Myocyte (in vitro differentiated cells): ENCODE measurements around the gene DOHH. TPM values are rescaled to one million over a fixed set of nuclear protein-coding genes. Genes with fewer than 3 reads are reported as not detected.
A peak's percentile ranks its signal among the peaks of the same experiment; 100 is the strongest.
"Not testable (repeated sequence)": the region's sequence is repeated elsewhere in the genome, so short reads cannot be mapped to it uniquely, and the experiment has no call there.

Source experiments
- DNase-seq: peaks from one replicate; pipeline ENCODE4 v3.0.0-alpha.2; 2012; ENCODE audit warnings: low read depth
- total RNA-seq: library from RNA; depleted of rRNA; stranded (reverse); fragments of >200 nt; gene quantifications from 2 replicates; pipeline ENCODE4 v1.2.3, GENCODE V29; 2014

The DOHH gene
- total RNA-seq, 1 donor from 2014 or later = 24.1 TPM

DNA sequence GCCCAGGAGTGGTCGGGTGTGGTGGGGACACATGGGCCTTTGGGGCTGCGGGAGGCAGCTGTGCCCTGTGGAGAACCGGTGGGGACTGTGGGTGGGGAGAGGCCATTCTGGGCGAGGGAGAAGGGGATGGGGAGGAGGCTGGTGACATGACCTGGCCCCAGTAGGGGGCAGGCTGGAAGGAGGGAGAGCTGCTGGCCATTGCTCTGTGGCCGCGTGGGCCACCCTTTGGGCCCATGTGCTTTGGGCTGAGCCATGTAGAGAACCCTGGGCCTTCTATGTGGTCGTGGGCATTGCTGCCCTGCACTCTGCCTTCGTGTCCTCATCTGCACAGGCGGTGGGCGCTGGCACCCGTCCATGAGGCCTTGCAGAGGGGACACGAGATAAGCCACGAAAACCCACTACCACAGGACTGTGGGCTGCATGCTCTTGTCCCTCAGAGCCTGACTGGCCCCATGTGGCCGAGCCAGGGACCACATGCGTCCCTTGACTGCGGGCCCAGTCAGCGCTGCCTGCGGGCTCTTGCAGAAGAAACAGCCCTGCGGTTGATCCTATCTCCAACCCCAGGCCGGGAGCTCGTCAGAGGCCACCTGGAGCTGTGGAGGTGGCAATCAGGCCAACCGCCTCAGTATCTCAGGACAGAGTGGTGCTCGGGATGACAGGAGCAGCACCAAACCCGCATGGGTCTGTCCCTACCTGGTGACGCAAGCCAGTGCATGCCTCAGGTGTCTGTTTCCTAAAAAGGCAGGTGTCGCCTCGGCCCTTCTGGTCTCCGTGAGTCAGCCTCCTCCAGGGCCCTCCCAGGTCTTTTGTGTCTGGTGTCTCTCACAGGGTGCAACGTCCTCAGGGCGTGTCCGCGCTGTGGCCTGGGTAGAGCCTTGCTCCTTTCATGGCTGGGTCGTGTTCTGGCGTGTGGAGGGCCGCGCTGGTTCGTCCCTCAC, 20.0 kb upstream of the DOHH start:
- peak; percentile 52 for DNase-seq

DNA sequence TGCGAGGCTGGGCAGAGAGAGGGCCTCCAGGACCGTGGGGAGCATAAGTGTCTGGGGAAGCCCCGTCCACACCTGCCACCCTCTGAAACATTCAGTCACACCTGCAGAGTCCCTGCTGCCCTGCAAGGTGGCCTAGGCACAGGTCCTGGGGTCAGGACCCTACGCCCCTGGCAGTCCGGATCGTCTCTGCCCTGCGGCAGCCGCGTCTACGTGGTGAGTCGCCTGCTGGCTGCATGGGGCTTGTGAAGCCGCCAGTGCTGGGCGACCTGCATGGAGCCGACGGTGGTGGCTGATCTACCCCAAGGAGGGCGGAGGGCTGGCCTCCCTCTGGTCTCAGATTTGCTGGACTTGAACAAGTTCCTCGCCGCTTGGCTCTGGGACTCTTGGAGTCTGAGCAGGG, 18.7 kb upstream of the DOHH start:
- no peak for DNase-seq

DNA sequence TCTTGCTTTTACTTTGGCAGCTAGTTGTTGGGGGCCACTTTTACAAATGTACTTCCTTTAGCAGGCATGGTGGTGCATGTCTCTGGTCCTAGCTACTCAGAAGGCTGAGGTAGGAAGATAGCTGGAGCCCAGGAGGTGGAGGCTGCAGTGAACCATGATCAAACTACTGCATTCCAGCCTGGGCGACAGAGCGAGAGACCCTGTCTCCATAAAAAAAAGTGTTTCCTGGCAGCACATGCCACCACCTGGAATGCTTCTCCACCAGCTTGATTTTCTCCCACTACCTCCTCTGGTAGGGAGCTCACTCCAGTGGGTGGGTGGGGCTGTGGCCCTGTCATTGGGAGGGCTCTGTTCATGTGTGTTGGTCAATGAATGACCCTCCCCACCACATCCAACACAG, 18.2 kb upstream of the DOHH start:
- DNase-seq = no peak

DNA sequence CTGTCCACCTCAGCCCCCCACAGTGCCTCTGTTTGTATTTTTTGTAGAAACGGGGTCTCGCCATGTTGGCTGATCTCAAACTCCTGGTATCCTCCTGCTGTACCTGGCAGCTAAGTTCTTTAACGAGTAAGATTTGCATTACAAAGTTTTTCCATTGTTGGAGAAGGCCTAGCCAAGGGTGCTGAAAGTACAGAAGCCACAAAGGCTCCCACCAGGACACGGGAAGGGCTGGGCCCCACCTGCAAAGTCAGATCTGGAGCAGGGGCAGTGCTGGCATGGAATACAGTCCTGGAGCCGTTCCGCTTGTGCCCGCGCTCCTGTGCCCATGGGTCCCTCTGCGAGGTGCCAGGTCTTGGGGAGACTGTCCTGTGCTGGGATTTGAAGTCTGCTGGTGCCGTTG, 17.8 kb upstream of the DOHH start:
- DNase-seq = no peak

DNA sequence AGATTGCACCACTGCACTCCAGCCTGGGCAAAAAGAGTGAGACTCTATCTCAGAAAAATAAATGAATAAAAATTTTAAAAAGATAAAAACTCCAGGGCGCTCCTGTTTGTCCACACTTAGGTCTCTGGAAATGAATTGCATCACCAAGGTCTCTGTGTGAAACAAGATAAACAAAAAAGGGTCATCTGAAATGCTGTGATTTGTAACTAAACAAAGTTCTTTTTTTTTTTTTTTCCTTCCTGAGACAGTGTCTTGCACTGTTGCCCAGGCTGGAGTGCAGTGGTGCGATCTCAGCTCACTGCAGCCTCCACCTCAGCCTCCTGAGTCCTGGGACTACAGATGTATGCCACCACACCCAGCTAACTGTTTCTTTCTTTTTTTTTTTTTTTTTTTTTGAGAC, 17.2 kb upstream of the DOHH start:
- DNase-seq = no peak

DNA sequence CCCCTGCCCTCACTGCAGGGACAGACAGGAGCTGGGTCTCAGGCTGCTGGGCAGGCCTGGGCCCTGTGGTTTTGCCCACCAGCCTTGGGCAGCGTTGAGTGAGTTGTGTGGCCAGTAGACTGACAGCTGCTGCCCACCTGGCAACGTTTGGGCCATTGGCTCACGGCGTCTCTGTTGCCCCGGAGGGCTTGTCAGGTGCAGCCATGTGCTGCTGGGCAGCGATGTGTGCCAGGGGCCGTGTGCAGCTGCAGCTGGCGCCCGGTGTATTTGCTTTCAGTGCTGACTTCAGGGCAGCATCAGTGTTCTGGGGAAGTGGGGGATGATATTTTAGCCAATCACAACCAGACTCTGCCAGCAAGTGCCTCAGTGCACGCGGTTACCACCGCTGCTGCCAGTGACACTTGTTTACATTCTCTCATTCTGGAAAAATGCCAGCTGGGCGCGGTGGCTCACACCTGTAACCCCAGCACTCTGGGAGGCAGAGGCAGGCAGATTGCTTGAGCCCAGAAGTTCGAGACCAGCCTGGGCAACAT, 16.3 kb upstream of the DOHH start:
- DNase-seq = peak; percentile 82

DNA sequence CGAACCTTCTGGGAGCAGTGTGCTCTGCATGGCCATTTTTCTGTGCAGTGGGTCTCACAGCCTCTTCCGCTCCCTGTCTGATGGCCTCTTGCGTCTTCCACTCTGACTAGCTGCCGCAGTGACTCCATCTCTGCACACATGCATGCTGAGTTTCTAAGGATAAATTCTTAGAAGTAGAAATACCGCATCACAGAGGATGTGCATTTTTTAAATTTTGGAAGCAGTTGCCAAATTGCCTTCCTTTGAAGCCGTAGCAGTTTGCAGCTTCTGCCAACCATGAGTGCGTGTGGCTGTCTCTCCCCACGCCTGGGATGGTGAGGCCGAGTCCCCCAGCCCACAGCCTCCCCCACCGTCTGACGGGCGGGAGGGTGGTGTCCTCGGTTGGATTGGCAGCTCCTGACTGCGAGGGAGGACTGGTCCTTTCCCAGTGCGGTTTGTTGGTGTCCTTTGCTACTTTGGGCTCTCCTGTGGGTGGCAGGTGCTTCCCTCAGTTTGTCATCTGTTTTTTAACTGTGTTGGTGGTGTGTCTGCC, 15.5 kb upstream of the DOHH start:
- DNase-seq = no peak

DNA sequence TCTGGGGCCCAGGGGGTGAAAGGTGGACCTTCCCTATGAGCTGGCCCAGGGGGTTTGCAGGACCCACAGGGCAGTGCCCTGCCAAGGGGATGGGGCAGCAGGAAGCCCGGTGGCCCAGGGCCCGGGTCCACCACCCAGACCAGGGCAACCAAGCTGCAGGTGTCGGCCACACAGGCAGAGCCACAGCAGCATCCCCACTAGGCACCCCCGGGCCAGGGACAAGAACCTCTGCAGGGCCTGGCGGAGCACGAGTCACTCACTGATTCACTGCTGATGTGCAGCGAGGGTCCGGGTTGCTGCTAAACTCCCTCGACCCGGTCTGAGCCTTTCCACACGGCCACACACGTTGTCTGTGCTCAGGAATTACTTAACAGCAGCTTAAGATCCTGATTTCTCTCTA, 14.5 kb upstream of the DOHH start:
- no peak for DNase-seq

DNA sequence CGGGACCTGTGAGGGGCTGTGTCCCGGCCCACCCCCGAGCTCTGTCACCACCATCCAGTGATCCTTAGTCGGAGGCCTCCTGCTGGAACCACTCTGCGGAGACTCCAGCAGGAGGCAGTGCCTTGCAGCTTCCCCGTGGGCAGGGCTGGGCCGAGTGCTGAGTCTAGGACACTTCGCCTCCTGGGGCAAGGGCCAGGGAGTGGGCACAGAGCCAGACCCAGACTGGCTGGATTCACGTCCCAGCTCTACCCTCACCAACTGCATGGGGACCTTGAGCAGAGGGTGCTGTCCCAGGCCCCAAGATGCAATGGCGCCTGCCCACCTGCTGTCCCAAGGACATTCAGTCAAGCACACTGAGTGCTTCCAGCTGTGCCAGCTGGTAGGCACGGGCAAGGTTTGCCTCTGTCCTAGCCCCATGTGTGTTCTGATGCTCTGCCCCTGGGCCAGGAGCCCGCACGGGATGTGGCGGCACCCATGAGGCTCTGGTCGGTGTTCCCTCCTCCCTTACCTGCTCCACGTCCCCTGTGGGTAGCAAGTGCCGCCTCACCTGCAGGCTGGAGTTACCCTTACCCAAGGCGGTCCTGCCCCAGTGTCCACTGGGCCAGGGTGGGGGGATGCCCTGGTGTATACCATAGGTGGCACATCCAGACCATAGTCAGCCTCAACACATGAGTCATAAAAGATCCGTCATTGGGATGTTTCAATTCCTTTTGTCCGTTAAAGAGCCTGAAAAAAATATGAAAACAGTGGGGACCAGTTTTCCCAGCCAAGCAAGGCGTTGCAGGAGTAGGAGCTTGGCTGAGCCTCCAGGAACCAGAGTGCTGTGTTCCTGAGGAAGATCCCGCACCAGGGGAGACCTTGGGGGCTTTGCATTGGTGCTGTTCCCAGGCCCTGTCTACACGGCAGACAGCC, 13.0 kb upstream of the DOHH start:
- no peak for DNase-seq

DNA sequence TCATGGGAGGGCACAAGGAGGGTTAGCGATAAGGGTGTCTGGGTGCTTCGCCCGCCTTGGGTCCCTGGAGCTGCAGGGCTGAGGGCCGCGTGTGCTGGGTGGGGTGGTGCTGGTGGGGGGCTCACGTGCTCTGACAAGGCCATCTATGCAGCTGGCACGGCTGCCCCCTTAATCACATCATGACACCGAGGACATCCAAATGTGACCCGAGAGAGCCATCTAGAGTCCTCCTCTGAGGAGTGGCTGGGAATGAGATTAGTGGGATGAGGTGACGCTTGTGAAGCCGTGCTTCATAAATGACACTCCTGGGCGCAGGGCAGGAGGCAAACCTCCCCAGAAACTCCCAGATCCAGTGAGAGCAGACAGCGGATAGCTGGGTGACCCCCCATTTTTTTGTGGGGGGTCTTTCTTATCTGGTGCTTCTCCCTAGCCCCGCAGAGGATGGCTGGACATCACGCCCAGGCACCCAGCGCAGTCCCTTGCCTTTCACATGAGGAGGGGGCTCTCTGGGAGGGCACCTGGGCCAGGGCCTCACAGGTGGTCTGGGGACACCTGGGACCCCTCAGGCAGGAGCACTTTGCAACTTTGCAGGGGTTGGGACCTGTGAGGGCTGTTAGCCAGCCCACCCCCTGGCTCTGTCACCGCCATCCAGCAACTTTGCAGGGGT, 12.2 kb upstream of the DOHH start:
- no peak for DNase-seq

DNA sequence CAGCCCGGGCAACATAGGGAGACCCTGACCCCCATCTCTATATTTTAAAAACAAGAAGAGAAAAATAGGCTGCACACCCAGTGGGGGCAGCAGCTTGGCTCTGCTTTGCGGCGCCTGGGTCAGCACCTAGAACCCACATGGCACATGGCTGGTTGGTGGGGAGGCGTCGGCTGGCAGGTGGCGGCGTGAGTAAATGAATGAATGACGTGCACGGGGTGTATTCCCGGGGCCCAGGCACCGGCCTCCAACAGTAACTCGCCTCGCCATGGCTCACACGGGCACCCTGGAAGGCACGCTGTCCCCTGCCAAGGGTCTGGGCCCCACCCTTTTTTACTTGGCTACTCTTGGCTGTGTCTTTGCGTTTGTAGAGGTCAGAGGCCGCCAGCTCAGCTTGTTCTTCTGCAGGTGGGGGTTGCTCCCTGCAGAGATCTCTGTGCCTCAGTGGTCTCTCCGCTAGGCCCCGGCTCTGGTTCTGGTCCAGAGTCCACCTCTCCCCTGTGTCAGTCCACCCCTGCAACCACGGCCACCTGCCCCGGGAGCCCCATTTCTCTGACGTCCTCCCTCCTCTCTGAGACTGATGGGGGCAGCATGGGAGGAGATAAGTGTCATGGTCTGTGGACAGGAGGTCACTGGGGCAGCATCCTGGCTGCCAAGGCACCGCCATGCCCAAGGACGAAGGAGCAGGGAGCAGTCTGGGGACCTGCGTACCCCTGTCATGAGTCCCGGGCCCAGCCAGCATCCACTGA, 11.2 kb upstream of the DOHH start:
- no peak for DNase-seq

DNA sequence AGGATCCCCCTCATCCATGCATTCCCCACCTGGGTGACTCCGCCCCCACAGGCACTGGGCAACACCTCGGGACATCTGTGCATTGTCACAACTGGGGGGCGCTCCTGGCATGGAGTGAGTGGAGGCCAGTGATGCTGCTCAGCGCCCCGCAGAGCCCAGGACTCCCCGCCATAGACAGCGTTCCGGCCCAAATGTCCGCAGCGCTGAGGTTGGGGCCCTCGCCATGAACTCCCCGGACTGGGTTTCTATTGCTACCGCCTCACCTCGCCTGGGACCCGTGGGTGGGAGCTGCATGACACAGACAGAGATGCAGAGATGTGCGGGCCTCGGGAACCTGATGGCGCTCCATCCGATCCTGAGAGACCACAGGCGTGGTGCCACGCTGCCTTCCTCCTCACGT, 10.3 kb upstream of the DOHH start:
- DNase-seq = no peak

DNA sequence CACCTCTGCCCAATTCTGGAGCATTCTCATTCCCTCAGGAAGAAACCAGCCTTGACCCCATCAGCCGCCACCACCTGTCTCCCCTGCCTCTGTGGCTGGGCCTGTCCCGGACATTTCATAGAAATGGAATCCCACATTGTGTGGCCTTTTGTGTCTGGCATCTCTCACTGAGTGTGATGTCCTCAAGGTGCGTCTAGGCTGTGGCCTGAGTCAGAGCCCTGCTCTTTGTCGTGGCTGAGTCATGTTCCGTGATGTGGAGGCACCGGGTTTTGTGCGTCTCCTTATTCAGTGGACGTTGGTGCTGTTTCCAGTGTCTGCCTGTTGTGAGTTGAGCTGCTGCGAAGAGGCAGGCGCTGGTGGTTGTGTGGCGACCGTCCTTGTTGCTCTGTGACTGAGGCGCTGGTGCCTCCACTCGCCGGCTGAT, 9.1 kb upstream of the DOHH start:
- DNase-seq = peak; percentile 88

DNA sequence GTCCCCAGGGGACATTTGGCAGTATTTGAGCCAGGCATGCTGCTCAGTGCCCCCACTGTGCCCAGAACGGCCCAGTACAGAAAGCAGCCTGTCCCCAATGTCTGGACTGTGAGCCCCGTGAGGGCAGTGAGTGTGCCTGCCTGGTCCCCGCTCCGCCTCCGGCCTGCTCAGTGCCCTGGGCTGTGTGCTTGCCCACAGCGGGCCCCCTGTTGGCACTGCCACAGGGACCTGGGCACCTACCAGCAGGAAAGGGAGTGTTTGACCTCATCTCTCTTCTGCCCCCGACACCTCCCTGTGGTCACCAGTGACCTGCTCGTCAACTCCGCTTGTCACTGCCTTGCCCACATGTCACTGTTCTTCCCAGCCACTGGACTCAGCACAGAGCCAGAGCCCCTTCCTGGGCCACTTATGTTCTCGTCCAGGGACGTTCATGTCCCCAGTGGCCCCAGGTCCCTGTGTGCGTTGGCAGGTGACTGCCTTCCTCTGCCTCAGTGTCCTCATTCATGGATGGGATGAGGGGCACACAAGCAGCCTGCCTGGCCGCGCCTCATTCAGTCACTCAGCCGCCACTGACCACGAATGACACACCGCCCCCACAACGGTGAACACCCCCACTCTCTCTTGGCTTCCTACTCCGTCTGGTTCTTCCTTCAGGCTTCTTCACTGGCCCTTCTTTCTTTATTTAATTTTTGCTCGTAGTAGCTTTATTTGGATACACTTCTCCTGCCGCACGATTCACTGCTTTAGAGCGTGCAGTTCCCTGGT, 8.5 kb upstream of the DOHH start:
- peak; percentile 62 for DNase-seq

DNA sequence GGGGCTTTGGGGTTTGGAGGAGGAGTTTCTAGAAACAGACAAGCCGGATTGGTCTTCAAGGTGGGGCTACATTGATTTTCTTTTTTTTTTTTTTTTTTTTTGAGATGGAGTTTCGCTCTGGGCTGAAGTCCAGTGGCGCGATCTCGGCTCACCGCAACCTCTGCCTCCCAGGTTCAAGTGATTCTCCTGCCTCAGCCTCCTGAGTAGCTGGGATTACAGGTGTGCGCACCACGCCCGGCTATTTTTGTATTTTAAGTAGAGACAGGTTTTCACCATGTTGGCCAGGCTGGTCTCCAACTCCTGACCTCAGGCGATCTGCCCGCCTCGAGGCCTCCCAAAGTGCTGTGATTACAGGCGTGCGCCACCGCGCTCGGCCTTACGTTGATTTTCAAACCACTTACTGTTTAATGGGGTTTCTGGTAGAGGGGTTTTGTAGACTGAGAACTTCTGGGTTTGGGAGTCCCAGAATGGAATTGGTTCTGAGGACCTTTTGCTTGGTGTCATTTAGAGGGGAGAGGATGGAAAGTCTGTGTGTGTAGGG, 7.7 kb upstream of the DOHH start:
- not testable (repeated sequence) for DNase-seq

DNA sequence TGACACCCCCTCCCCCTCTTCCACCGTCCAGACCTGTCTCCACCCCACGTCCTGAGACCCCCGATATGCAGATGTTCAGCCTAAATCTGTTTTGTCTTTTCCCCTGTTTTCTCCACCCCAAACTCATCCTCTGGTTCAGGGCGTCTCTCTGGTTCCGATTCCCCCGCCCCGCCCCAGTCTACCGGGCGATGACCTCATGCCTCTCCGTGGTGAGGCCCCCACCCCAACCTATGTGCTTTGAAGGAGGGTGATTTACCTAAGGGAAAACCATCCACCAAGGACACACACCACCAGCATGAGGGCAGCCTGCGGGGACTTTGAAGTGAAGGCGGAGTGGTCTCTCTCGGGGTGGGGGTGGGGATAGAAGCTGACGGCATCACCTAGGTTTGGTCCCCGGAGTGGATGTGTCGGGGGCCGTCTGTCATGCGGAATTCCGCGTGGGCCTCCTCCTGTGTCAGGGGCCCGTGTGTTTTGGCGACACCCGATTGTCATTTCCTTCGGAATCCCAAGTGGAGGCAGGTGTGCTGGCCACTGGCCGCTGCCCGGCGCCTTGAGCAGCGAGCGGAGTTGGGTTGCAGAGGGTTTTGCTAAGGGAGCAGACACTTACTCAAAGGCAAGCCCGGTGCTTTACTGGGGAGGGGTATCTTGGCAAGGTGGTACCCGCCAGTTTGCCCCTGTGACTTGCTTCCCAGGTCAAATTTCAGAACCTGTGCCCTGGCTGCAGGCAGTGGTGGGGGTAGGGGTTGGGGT, 7.1 kb upstream of the DOHH start:
- peak; percentile 9 for DNase-seq

DNA sequence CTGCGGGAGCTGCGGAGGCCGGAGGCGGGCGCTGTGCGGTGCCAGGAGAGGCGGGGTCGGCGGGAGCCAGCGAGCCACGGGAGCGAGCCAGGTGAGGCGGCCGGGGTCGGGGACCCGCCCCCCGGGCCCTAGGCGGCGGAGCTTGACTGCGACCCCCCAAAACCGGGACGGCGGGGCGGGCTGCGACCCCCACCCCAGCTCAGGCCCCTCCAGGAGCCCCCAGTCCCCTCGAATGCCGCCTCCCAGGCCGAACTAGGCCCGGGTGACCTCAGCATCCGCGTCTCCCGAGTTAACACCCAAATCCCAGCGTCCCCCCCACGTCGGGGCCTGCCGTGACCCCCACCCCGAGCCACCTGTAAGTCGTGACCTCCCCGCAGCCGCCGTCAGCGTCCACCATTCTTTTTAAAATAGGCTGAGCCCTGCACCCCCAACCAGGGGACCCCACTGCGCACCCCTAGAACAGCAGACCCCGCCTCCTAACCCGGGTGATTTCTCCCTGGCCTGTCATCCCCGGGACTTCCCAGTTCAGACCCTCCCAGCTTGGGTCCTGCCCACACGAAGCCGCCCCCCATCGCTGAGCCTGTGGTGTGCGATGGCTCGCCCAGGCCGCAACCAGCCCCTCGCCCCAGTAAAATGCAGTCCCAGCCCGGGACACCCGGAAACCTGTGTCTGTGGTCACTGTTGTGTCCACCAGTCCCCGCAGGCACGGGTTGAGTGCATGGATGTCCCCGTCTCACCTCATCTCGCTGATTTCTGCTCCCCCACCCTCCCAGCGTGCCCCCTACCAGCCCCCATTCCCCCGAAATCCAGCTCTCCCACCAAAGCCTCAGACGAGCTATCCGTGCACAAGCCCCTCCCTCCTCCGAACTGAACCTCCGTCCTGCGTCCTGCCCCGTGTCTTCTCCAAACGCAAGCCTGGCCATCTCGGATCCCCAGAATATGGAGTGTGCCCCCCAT, 6.2 kb upstream of the DOHH start:
- DNase-seq = peak; percentile 26
